SH-SY5Y (cell line): ENCODE results near the gene HSBP1.

ENCODE experiments used
- GATA2 ChIP-seq: IDR thresholded peaks from 2 replicates; pipeline ENCODE4 v1.6.1; 2011; ENCODE audit warnings: mild to moderate bottlenecking, low read depth, low read length
- GATA3 ChIP-seq: IDR thresholded peaks from 2 replicates; pipeline ENCODE4 v1.6.1; 2011; ENCODE audit warnings: low read depth, mild to moderate bottlenecking, low read length, moderate library complexity

Gene HSBP1

GRCh38 chr16:83840060-83840617, 32.4 kb downstream of the HSBP1 start:
- TF ChIP-seq GATA3 (no peak), GATA2 (no peak)

- TF ChIP-seq GATA2 (no peak), GATA3 (no peak)
Measured at GRCh38 chr16:83842291-83842690, 34.5 kb downstream of the HSBP1 start.

GRCh38 chr16:83842756-83843507, 35.2 kb downstream of the HSBP1 start:
- TF ChIP-seq GATA2: no peak
- no peak for TF ChIP-seq GATA3

- TF ChIP-seq GATA3 (no peak), GATA2 (no peak)
Measured at GRCh38 chr16:83843657-83844056, 35.9 kb downstream of the HSBP1 start.

- TF ChIP-seq GATA2: no peak
- TF ChIP-seq GATA3: no peak
Measured at GRCh38 chr16:83845263-83845662, 37.5 kb downstream of the HSBP1 start.

- TF ChIP-seq GATA2 (no peak), GATA3 (no peak)
Measured at GRCh38 chr16:83847371-83848225, 39.8 kb downstream of the HSBP1 start.

GRCh38 chr16:83849421-83849820, 41.6 kb downstream of the HSBP1 start:
- TF ChIP-seq GATA2: no peak

GRCh38 chr16:83850947-83851346, 43.2 kb downstream of the HSBP1 start:
- TF ChIP-seq GATA2 (no peak), GATA3 (no peak)

GRCh38 chr16:83851473-83851872, 43.7 kb downstream of the HSBP1 start:
- TF ChIP-seq GATA2 (no peak), GATA3 (no peak)

- TF ChIP-seq GATA3 (no peak), GATA2 (no peak)
Measured at GRCh38 chr16:83852774-83853173, 45.0 kb downstream of the HSBP1 start.

- TF ChIP-seq GATA2: no peak
- no peak for TF ChIP-seq GATA3
Measured at GRCh38 chr16:83853834-83854233, 46.1 kb downstream of the HSBP1 start.

GRCh38 chr16:83854420-83854819, 46.6 kb downstream of the HSBP1 start:
- no peak for TF ChIP-seq GATA2
- no peak for TF ChIP-seq GATA3

GRCh38 chr16:83856792-83857191, 49.0 kb downstream of the HSBP1 start:
- TF ChIP-seq GATA2: no peak
- no peak for TF ChIP-seq GATA3

- TF ChIP-seq GATA2 (no peak), GATA3 (no peak)
Measured at GRCh38 chr16:83859265-83859664, 51.5 kb downstream of the HSBP1 start.
